H1 (cell line): ENCODE results near the gene IPO7. TPM values are rescaled to one million over a fixed set of nuclear protein-coding genes. Genes with fewer than 3 reads are reported as not detected.

Experiments used
- CTCF ChIA-PET: fragments of 300-600 bp; sonication (Branson Sonifier 250); formaldehyde crosslinking; loops from one replicate; lab custom pipeline; 2021; ENCODE audit not compliant: partially characterized antibody; lab: Charles Lee
- POLR2A ChIA-PET: fragments of 300-600 bp; sonication (Branson Sonifier 250); formaldehyde crosslinking; loops from one replicate; lab custom pipeline; 2021; ENCODE audit warnings: inconsistent platforms; ENCODE audit not compliant: partially characterized antibody; lab: Charles Lee
- DNase-seq, 2 experiments: peaks; one replicate each; pipeline versions ENCODE4 v3.0.0 to v3.0.0-alpha.2; 2010 to 2022; ENCODE audit warnings: low spot score in 2 of 2, low read depth in 1 of 2, mixed read lengths in 1 of 2
- FAIRE-seq: peaks from 2 replicates; lab custom pipeline; 2011; peaks lifted over from hg19 to GRCh38; lab: Jason Lieb, UNC
- H2AFZ ChIP-seq: 2 replicates; pipeline ENCODE4 v1.8.1; 2012; ENCODE audit warnings: low read length, inconsistent platforms
- H2AK5ac ChIP-seq: 2 replicates; pipeline ENCODE4 v1.6.1; 2013; ENCODE audit warnings: low read depth, low read length
- H2BK120ac ChIP-seq: replicated peaks from 2 replicates; pipeline ENCODE3; 2013; ENCODE audit warnings: low read depth, low read length, inconsistent platforms
- H2BK12ac ChIP-seq: 2 replicates; pipeline ENCODE4 v1.6.1; 2013; ENCODE audit warnings: low read depth, low read length
- H2BK15ac ChIP-seq: 2 replicates; pipeline ENCODE4 v1.6.1; 2013; ENCODE audit warnings: low read length
- H2BK20ac ChIP-seq: 2 replicates; pipeline ENCODE4 v1.6.1; 2013; ENCODE audit warnings: low read length
- H2BK5ac ChIP-seq: 2 replicates; pipeline ENCODE4 v1.6.1; 2013; ENCODE audit warnings: low read depth, low read length
- H3K14ac ChIP-seq: 2 replicates; pipeline ENCODE4 v1.6.1; 2013; ENCODE audit warnings: inconsistent platforms; ENCODE audit not compliant: insufficient read length
- H3K18ac ChIP-seq: 2 replicates; pipeline ENCODE4 v1.6.1; 2013; ENCODE audit warnings: low read length; ENCODE audit errors: extremely low read depth
- H3K23ac ChIP-seq: 2 replicates; pipeline ENCODE4 v1.6.1; 2013; ENCODE audit warnings: inconsistent platforms; ENCODE audit not compliant: insufficient read length
- H3K23me2 ChIP-seq: 2 replicates; pipeline ENCODE4 v1.6.1; 2013; ENCODE audit warnings: low read depth, low read length
- H3K27ac ChIP-seq: 2 replicates; pipeline ENCODE4 v1.6.1; 2011; ENCODE audit warnings: low read depth, low read length, inconsistent platforms
- H3K27me3 ChIP-seq, 4 experiments: replicated peaks in 1 of 4; 1 replicate in 1 of 4; 2 replicates in 3 of 4; pipeline versions ENCODE4 v1.6.1 to v1.8.1; 2011 to 2013; ENCODE audit warnings: low read length in 3 of 4, mild to moderate bottlenecking in 3 of 4, inconsistent platforms in 2 of 4, mixed read lengths in 2 of 4, moderate library complexity in 1 of 4; ENCODE audit not compliant: control insufficient read depth in 3 of 4, insufficient read depth in 3 of 4; ENCODE audit errors: extremely low read depth in 1 of 4
- H3K36me3 ChIP-seq, 4 experiments: 2 replicates each; pipeline versions ENCODE4 v1.6.1 to v1.8.1; 2011 to 2013; ENCODE audit warnings: mild to moderate bottlenecking in 4 of 4, low read length in 3 of 4, moderate library complexity in 2 of 4, control low read depth in 1 of 4, inconsistent platforms in 1 of 4; ENCODE audit not compliant: insufficient read depth in 4 of 4, control insufficient read depth in 2 of 4
- H3K4ac ChIP-seq: replicated peaks from 2 replicates; pipeline ENCODE3; 2013; ENCODE audit warnings: low read length, low read depth, mixed read lengths, inconsistent platforms; ENCODE audit not compliant: insufficient read length
- H3K4me1 ChIP-seq, 4 experiments: replicated peaks in 1 of 4; 1 replicate in 1 of 4; 2 replicates in 3 of 4; pipeline versions ENCODE4 v1.6.1 to v1.8.1; 2011 to 2013; ENCODE audit warnings: low read length in 3 of 4, inconsistent platforms in 2 of 4, mixed read lengths in 1 of 4; ENCODE audit not compliant: insufficient read depth in 4 of 4, control insufficient read depth in 3 of 4
- H3K4me2 ChIP-seq, 2 experiments: 2 replicates each; pipeline versions ENCODE4 v1.6.1 to v1.8.1; 2011 to 2013; ENCODE audit warnings: low read depth in 2 of 2, low read length in 2 of 2, control low read depth in 1 of 2, inconsistent platforms in 1 of 2, mild to moderate bottlenecking in 1 of 2; ENCODE audit not compliant: insufficient read depth in 1 of 2
- H3K4me3 ChIP-seq, 4 experiments: fragments of 200-600, 300-600 bp in 1 of 4; sonication (generic), shearing (Covaris generic), sonication (Bioruptor Twin) in 1 of 4; 2 replicates each; pipeline versions ENCODE4 v1.5.1 to v1.8.1; 2011 to 2016; ENCODE audit warnings: low read length in 4 of 4, low read depth in 3 of 4, control low read depth in 2 of 4, inconsistent platforms in 2 of 4, mild to moderate bottlenecking in 2 of 4, mixed read lengths in 1 of 4, moderate library complexity in 1 of 4; ENCODE audit not compliant: insufficient read depth in 2 of 4; ENCODE audit errors: extremely low read depth in 1 of 4
- H3K56ac ChIP-seq: replicated peaks from 2 replicates; pipeline ENCODE3; 2013; ENCODE audit warnings: low read depth, mild to moderate bottlenecking, mixed read lengths, low read length, inconsistent platforms; ENCODE audit not compliant: insufficient read length
- H3K79me1 ChIP-seq: 2 replicates; pipeline ENCODE4 v1.6.1; 2013; ENCODE audit warnings: low read depth, low read length, control low read depth
- H3K79me2 ChIP-seq, 2 experiments: 2 replicates each; pipeline versions ENCODE4 v1.6.1 to v1.8.1; 2012 to 2013; ENCODE audit warnings: low read length in 2 of 2, mild to moderate bottlenecking in 2 of 2, inconsistent platforms in 1 of 2; ENCODE audit not compliant: insufficient read depth in 2 of 2, control insufficient read depth in 1 of 2
- H3K9ac ChIP-seq, 4 experiments: replicated peaks in 1 of 4; 1 replicate in 1 of 4; 2 replicates in 3 of 4; pipeline versions ENCODE4 v1.6.1 to v1.8.1; 2011 to 2013; ENCODE audit warnings: low read depth in 3 of 4, low read length in 3 of 4, control low read depth in 2 of 4, mild to moderate bottlenecking in 2 of 4, moderate library complexity in 2 of 4, inconsistent platforms in 1 of 4; ENCODE audit errors: extremely low read depth in 1 of 4
- H3K9me3 ChIP-seq, 2 experiments: 2 replicates each; pipeline versions ENCODE4 v1.6.1 to v1.8.1; 2012 to 2013; ENCODE audit warnings: mild to moderate bottlenecking in 2 of 2, moderate library complexity in 2 of 2, control low read depth in 1 of 2, inconsistent platforms in 1 of 2, low read depth in 1 of 2, low read length in 1 of 2, mixed read lengths in 1 of 2; ENCODE audit not compliant: insufficient read depth in 2 of 2
- H4K20me1 ChIP-seq, 2 experiments: replicated peaks in 1 of 2; 2 replicates each; pipeline versions ENCODE3 to v1.8.1; 2011 to 2013; ENCODE audit warnings: inconsistent platforms in 2 of 2, low read length in 2 of 2, mild to moderate bottlenecking in 1 of 2; ENCODE audit not compliant: insufficient read depth in 2 of 2, control insufficient read depth in 1 of 2
- H4K5ac ChIP-seq: 2 replicates; pipeline ENCODE4 v1.6.1; 2013; ENCODE audit warnings: low read length, low read depth, mixed read lengths, inconsistent platforms; ENCODE audit not compliant: insufficient read length
- H4K8ac ChIP-seq: 2 replicates; pipeline ENCODE4 v1.8.0; 2013; ENCODE audit warnings: mild to moderate bottlenecking, moderate library complexity, low read length, inconsistent platforms; ENCODE audit not compliant: insufficient read depth; ENCODE audit errors: extremely low read depth
- H4K91ac ChIP-seq: replicated peaks from 2 replicates; pipeline ENCODE3; 2013; ENCODE audit warnings: low read length, mixed read lengths, inconsistent platforms; ENCODE audit not compliant: insufficient read length
- BRCA1 ChIP-seq: IDR thresholded peaks from 2 replicates; pipeline ENCODE4 v1.6.1; 2012; ENCODE audit warnings: low read depth, low read length, improper control_type of control experiment
- KDM1A ChIP-seq: fragments of 200-600, 300-600 bp; sonication (generic); IDR thresholded peaks from 2 replicates; pipeline ENCODE4 v1.7.1; 2016; ENCODE audit warnings: mild to moderate bottlenecking, low read length, borderline replicate concordance
- NANOG ChIP-seq: IDR thresholded peaks from 2 replicates; pipeline ENCODE4 v1.6.1; 2011; ENCODE audit warnings: low read length, low read depth, mild to moderate bottlenecking, inconsistent platforms; ENCODE audit not compliant: insufficient read depth, poor library complexity, severe bottlenecking
- WGBS, 2 experiments: shearing (Covaris generic) in 1 of 2; methylation state at CpG; one replicate each; pipeline versions ENCODE4 v1.1.6 to v1.1.7; 2013 to 2015; ENCODE audit warnings: low lambda C conversion rate in 2 of 2, mixed read lengths in 2 of 2, inconsistent platforms in 1 of 2, low coverage in 1 of 2, missing lambda C conversion rate in 1 of 2; ENCODE audit not compliant: insufficient replicate concordance in 2 of 2, insufficient coverage in 1 of 2, insufficient read length in 1 of 2; ENCODE audit errors: extremely low coverage in 1 of 2, missing lambda C conversion rate in 1 of 2; 5-methylcytosine and 5-hydroxymethylcytosine counted together
- polyA plus RNA-seq, 7 experiments: library from polyadenylated mRNA; depleted of rRNA in 3 of 7; stranded (reverse) in 5 of 7; unstranded in 2 of 7; fragments of >200 nt in 5 of 7; fragments of 200-250 nt in 2 of 7; gene quantifications; 1 replicate in 5 of 7; 2 replicates in 1 of 7; 4 replicates in 1 of 7; pipeline versions ENCODE4 v1.2.1 to v1.2.3, GENCODE V29; 2011 to 2013; ENCODE audit warnings: missing spikeins in 2 of 7, mixed read lengths in 2 of 7
- total RNA-seq: library from RNA; stranded (reverse); fragmentation: NEBNext Ultra II Directional; extraction: Animal tissue kit (Norgen Biotek cat#: 25700); gene quantifications from 2 replicates; pipeline ENCODE4 v1.2.1, GENCODE V29; 2021

Gene IPO7
- total and polyA plus RNA-seq, 2 of the 8 experiments (the other 6 are each of a cell fraction or from before 2014, with no cell fraction given), result 45.9 to 259 TPM

- Histone ChIP-seq H3K79me1 (no peaks in the 10 kb centered on the region), H4K20me1 (no peaks in the 10 kb centered on the region), H4K5ac (no peak overlapping the region), H3K4ac (no peak overlapping the region), H2BK15ac (peak overlapping the region; percentile 95; the same call in 1 of the 2 replicates), H3K23ac (no peak overlapping the region), H2AK5ac (no peak overlapping the region), H3K9me3 (no peaks in the 10 kb centered on the region), H3K36me3 (no peaks in the 10 kb centered on the region), H3K18ac (peak overlapping the region; percentile 56), H3K79me2 (no peaks in the 10 kb centered on the region), H3K4me1 (peaks cover 0 to 10% (median 4%) of the 10 kb centered on the region in 4 experiments; a peak in 2 of 7 replicates), H2BK12ac (no peak overlapping the region), H3K4me2 (no peak overlapping the region), H2BK120ac (no peak overlapping the region), H3K4me3 (no peak overlapping the region), H4K8ac (no peak overlapping the region), H2BK5ac (peak overlapping the region; percentile 31; the same call in 1 of the 2 replicates), H2BK20ac (0 out of 2 replicates have a peak overlapping the region, but pooled peaks have one; percentile 56), H3K9ac (no peak overlapping the region), H3K56ac (no peak overlapping the region), H4K91ac (no peak overlapping the region)
- POLR2A ChIA-PET, result interaction anchor here (0.9 to 2.1 kb wide), 6 partner anchors 11 to 114 kb away, joined by 3 to 7 read pairs (median 4); partner anchors contain the start of gene ZNF143
- DNase-seq, result no peak
- no peak for TF ChIP-seq NANOG
- no peak for TF ChIP-seq KDM1A
- TF ChIP-seq BRCA1, result no peak
- TF ChIP-seq, all 59 proteins: peak for 0
- 85% methylated on average over 2 of the region's 2 CpGs; no CpG with 5 or more reads in 1 of the 2 experiments for WGBS, 2 experiments
- FAIRE-seq, result no peak
- H3K27ac ChIP-seq, result no peak overlapping the region
- no peaks in the 10 kb centered on the region for H3K23me2 ChIP-seq
- H2AFZ ChIP-seq, result 0 out of 2 replicates have a peak overlapping the region, but pooled peaks have one; percentile 62
- CTCF ChIA-PET, result interaction anchor here (1.0 to 2.8 kb wide), 3 partner anchors 12 to 39 kb away, joined by 3 to 11 read pairs (median 4); no protein-coding TSS in a partner anchor
- no peak overlapping the region for H3K14ac ChIP-seq
- no peaks in the 10 kb centered on the region for H3K27me3 ChIP-seq
Observed at GRCh38 chr11:9347100-9347499, 37.4 kb upstream of the IPO7 start.
